DMS53 treated with DMSO at 0.1 percent for 48 hours (cell line): ENCODE measurements around the gene CENPH.
"Not testable (repeated sequence)": the region's sequence is repeated elsewhere in the genome, so short reads cannot be mapped to it uniquely, and the experiment has no call there.

ENCODE experiments used
- DNase-seq: peaks from one replicate; lab custom pipeline; 2025; ENCODE audit not compliant: unreplicated experiment; lab: John Stamatoyannopoulos, UW

The CENPH gene

DNA sequence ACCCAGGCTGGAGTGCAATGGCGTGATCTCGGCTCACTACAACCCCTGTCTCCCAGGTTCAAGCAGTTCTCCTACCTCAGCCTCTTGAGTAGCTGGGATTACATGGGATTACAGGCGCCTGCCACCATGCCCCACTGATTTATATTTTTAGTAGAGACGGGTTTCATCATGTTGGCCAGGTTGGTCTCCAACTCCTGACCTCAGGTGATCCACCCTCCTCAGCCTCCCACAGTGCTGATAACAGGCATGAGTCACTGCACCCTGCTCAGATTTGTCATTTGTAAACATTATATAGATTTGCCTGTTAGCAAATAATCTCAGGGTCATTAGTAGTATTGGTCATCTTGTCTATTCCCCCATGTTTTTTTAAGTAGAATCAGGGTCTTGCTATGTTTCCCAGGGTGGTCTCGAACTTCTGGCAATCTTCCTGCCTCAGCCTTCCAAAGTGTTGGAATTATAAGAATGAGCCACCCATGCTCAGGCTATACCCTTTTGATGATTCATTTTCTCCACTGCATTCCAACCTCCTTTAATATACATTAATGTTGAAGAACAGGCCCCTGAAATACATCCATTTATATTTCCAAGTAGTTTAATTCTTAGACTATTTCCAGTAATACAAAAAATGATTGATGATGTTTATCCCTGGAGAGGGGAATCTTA lies 17.3 kb downstream of the CENPH start:
- no peak for DNase-seq

DNA sequence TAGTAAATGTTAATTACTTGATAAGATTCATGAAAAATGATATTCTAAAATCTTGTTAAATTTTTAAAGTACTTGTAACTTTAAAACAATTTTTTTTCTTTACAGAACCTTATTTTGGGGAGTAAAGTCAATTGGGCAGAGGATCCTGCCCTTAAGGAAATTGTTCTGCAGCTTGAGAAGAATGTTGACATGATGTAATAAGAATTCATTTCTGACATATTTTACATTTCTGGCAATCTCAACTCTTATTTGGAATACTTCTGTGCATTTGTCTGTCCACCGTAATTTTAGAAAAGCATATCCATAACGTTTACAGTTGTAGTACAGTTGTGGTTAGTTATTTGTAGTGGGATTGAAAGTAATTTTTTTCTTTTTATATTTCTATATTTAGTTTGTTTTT lies 20.2 kb downstream of the CENPH start:
- DNase-seq = no peak

DNA sequence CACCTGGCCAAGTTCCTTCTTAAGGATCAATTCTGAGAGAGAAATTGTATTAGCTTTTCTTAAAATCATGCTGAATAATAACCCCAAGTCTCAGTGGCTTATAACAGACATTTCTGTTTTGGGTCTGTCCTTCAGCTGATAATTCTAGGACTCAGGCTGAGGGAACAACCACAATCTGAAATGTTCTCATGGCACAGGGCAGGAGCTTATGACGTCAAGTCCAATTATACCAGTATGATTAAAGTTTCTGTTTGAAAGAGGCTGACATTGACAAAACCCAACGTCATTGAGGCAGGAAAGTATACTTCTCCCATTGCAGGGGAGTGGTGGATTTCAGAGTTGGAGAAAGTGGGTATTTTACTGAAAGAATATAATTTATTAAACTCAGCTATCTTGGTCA lies 21.8 kb downstream of the CENPH start:
- DNase-seq = no peak

DNA sequence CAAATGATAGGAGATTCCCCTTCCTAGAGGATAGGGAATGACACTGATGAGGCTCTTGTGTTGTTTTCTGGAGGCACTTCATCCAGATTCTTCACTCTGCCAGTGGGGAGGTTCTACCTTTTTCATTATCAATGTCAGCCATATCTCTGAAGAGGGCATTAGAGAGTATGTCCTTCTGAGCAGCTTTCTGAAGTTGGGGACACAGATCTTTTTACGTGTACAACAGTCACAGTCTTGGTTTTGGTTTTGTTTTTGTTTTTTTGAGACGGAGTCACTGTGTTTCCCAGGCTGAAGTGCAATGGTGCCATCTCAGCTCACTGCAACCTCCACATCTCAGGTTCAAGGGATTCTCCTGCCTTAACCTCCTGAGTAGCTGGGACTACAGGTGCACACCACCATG lies 22.6 kb downstream of the CENPH start:
- DNase-seq = no peak

DNA sequence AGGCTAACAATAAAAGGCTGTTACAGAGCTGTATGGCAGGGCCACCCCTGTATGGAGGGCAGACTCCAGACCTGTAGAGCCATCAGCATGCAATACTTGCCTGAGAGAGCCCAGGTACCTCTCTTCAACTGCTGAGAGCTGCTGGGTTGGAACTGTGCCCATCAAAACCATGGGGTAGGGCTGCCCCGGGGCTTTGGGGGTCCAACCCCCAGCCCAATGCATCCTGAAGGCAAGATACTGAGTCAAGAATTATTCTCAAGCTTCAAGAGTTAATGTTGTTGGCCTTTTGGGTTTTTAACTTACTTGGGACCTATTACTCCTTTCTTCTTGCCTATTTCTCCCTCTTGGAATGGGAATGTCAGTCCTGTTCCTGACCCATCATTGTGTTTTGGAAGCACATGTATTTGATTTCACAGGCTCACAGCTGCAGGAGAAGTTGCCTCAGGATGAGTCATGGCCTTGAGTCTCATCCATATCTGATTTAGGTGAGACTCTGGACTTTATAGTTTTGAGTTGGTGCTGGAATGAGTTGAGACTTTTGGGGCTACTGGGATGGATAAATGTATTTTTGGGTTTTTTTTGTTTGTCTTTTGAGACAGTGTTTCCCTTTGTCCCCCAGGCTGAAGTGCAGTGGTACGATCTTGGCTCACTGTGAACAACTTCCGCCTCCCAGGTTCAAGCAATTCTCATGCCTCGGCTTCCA lies 24.3 kb downstream of the CENPH start:
- no peak for DNase-seq

DNA sequence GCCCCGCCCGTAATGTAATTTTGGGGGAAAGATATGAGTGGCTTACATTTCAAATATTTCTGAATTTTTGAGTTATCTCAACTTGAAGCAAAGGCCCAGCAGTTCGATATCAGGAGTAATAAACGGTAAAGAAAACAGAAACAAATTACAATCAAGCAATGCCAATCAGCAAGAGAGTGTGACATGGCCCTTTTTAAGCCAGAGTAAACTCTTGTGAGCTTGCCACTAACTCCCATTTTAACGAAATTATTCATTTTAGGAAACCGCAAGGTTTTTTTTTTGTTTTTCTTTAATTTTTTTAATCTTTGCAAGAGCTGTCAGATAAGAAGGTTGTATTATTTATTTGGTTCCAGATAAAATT lies 27.7 kb downstream of the CENPH start:
- DNase-seq = peak; percentile 44

DNA sequence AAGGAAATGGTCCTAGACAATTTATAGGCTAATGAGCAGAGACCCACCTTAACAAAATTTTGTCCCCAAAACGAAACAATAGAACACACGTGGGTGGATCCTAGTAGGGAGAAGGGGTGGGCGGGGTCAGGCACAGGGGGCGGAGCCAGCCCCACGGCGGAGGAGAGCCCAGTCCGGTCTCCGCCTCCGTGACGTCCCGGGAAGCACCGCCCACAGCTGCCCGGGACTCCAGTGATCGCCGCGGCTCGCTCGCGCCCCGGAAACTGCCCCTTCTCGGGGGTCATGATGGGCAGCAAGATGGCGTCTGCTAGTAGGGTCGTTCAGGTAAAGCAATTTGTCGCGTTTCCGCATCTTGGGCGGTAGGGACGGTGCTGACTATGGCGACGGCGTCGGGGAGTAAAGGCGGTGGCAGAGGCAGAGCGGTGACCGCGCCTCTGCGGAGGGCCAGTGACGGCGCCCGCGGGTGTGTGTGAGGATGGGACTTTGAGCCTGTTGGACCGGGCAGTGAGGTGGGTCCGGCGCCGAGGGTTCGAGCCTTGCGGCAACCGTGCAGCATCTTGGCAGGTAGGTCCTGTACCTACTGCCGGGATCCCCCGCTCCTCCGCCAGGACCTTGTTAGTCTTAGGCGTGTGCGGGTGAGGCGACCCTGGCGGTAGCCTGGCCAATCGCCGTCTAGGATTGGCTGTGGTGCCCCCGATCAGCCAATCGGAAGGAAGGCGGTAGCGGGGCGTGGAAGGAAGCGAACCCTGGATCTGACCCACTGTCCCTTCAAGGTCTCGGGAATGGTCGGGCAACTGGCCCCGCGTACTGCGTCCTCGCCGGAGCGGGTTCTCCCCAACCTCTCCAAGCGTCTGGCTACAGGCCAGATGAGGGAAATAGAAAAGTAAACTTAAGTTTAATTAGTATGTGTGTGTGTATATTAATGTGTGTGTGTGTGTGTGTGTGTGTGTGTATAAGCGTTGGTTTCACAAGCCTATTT lies 28.5 kb downstream of the CENPH start:
- DNase-seq = peak; percentile 82

DNA sequence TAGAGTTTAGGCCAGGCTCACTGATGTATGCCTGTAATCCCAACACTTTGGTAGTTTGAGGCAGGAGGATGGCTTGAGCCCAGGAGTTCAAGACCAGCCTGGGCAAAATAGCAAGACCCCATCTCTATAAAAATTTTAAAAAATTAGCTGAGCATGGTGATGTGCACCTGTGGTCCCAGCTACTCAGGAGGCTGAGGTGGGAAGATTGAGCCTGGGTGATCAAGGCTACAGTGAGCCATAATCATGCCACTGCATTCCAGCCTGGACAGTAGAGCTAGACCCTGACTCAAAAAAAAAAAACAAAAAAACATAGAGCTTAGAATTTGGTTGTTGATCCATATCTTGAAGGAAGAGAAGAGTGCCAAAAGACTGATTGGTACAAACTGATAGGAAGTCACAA lies 30.6 kb downstream of the CENPH start:
- DNase-seq = no peak

DNA sequence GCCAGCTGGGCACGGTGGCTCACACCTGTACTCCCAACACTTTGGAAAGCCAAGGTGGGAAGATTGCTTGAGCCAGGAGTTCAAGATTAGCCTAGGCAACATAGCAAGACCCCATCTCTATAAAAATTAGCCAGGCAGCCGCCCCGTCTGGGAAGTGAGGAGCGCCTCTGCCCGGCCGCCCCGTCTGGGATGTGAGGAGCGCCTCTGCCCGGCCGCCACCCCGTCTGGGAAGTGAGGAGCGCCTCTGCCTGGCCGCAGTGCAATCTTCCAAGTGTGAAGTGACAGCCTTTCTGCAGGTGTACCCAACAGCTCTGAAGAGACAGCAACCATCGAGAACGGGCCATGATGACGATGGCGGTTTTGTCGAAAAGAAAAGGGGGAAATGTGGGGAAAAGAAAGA lies 31.0 kb downstream of the CENPH start:
- not testable (repeated sequence) for DNase-seq

DNA sequence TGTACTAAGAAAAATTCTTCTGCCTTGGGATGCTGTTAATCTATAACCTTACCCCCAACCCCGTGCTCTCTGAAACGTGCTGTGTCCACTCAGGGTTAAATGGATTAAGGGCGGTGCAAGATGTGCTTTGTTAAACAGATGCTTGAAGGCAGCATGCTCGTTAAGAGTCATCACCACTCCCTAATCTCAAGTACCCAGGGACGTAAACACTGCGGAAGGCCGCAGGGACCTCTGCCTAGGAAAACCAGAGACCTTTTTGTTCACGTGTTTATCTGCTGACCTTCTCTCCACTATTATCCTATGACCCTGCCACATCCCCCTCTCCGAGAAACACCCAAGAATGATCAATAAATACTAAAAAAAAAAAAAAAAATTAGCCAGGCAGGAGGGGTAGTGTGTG lies 31.4 kb downstream of the CENPH start:
- DNase-seq = not testable (repeated sequence)

DNA sequence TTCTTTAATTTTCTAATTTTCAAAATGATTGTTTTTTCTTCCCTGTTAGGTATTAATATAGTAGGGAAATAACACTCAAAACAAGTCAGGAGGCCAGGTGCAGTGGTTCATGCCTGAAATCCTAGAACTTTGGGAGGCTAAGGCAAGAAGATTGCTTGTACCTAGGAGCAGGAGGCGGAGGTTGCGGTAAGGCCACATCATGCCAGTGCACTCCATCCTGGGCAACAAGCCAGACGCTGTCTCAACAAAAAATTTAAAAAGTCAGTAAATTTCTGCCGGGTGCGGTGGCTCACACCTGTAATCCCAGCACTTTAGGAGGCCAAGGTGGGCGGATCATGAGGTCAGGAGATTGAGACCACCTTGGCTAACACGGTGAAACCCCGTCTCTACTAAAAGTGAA lies 35.1 kb downstream of the CENPH start:
- DNase-seq = no peak

DNA sequence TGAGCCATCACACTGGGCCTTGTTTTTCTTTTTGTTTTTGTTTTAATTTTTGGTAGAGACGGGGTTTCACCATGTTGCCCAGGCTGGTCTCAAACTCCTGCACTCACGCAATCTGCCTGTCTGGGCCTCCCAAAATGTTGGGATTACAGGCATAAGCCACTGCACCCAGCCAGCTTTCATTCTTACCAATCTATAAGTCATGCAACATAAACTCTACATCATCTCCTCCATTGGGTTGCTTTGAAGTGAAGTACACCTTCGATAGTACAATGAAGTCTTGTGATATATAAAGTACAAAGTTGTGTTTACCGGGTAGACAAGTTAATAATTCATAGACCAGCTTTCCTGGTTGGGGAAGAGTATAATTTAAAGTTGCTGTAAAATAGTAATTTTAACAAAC lies 36.5 kb downstream of the CENPH start:
- no peak for DNase-seq

DNA sequence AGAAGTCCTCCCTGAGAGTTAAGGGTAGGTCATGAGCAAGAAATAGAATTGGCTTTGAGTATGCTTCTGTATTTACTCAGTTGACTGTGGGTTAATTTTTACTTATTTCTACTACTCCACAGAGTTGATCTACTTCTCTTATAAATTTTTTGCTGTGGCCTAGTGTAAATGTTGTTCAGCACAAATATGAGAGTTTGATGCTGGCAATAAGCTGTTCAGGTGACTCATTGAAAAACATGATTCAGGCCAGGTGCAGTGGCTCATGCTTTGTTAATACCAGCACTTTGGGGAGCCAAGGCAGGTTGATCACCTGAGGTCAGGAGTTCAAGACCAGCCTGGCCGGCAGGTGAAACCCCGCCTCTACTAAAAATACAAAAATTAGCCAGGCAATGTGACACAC lies 40.8 kb downstream of the CENPH start:
- DNase-seq = no peak

DNA sequence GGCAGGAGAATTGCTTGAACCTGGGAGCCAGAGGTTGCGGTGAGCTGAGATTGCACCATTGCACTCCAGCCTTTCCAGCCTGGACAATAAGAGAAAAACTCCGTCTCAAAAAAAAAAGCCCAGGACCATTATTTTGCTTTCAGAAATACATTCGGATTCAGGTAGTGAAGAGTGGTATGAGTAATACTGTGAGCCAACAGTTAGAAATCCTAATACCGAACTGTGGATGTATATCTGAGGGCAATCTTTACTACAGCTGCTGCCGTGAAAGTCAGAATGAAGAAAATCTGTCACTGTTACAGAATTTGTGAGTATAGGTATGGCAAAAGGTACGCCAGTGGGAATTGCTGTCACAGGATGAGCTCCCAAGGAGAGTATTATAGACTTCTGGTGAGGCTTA lies 41.9 kb downstream of the CENPH start:
- DNase-seq = no peak

DNA sequence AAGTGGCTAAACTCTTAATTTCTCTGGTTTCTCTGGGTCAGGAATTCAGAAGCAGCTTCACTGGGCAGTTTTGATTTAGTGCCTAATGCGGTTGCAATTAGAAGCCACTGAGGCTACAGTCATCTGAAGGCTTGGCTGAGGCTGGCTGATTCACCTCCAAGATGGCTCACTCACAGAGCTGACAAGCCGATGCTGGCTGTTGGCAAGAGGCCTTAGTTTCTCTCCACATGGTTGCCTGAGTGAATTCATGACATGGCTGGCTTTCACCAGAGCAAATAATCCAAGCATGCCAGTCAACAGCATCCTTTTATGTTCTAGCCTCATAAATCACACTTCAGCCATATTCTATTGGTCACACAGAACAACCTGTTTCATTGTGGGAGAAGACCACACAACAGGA lies 42.5 kb downstream of the CENPH start:
- no peak for DNase-seq

DNA sequence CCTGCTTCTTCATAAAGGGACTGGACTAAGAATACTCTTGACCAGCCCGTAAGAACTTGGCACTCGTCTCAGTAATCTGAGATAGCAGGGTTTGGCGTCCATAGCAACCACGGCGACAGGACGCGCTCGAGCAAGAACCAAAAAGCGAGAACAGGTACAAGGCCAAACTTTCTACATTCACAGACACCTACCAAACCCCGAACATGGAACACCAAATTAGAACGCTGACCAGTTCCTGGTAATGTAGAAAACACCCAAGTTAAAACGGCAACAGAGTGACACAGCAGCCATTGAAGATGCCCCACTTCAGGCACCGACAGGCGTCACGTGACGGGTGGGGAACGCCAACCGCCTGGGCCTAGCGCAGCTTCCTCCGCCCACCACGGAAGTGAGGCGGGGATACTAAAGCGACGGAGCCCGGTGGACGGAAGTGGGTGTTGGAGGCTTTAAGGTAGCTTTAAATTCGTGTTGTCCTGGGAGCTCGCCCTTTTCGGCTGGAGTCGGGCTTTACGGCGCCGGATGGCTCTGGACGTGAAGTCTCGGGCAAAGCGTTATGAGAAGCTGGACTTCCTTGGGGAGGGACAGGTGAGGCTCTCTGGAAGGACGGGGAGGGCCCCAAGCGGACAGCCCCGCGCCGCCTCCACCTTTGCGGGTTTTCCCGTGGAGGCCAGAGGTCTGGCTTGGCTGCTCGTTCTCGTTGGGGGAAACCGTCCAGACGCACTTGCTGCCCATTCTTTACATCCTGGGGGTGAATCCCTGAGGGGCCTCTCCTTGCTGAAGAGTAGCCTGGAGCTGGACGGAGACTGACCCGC lies 45.3 kb downstream of the CENPH start, which contains the start of gene CDK7:
Gene CDK7, plus strand, starts transcription at position 430 of the 812 bp plus-strand sequence. Its CDS starts 90 bp downstream, at position 520.
- peak; percentile 88 for DNase-seq

DNA sequence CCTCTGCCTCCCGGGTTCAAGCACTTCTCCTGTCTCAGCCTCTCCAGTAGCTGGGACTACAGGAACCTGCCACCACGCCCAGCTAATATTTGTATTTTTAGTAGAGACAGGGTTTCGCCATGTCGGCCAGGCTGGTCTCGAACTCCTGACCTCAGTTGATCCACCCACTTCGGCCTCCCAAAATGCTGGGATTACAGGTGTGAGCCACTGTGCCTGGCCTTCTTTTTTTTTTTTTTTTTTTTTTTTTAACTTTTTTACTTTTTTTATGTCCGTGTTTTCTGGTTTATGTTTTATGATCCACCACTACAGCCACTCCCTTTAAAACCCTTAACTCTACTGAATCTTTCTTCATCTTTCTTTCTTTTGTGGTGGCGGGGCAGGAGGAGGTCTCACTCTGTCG lies 47.4 kb downstream of the CENPH start:
- DNase-seq = not testable (repeated sequence)

DNA sequence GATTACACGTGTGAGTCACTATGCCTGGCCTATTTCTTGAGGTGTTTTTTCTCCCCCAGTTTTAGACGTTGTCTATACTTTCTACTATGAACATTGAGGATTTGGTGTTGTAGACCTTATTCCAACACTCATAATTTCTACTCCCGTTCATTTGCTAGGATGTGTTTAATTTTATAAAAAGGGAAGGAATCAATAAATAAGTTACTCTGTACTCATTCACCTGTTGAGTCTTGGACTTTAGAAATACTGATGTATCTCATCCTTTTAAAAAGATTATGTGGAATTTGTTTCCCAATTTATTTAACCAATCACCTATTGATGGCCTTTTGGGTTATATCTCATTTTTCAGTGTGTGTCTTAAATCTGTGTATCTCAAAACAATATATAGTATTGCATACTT lies 48.5 kb downstream of the CENPH start:
- DNase-seq = no peak

DNA sequence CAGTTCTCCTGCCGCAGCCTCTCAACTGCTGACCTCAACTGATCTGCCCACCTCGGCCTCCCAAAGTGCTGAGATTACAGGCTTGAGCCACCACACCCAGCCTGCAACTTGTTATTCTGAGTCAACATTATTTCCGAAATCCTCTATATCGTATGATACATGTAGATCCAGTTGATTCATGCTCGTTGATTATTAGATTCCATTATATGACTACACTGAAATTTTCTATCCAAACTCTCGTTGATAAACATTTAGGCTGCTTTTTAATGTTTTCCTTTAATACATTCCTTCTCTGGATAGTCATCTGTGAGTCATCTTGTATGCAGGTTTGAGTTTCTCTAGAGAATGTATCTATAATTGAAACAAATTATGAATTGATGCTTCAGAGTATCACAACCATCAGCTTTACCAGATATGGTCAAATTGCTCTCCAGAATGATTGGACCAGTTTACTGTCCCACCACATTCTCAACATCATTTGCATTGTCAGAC lies 49.4 kb downstream of the CENPH start:
- no peak for DNase-seq

DNA sequence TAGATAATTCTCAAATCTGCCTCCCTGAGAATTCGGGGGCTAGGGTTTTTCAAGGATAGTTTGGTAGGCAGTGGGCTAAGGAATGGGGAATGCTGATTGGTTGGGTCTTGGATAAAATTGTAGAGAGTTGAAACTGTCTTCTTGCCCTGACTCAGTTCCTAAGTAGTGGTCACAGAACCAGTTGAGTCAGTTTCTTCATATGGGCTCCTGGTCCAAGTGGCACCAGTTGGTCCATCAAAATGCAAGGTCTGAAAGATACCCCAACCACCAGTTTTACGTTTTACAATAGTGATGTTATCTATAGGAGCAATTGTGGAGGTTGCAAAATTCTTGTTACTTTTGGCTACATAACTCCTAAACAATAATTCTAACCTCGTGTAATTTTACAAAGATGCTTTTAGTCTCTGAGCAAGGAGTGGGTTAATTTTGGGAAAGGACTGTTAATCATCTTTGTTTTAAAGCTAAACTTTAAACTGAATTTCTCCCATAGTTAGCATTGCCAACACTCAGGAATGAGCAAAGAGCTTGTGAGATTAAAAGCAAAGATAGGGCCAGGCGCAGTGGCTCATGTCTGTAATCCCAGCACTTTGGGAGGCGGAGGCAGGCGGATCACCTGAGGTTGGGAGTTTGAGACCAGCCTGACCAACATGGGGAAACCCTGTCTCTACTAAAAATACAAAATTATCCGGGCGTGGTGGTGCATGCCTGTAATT lies 53.0 kb downstream of the CENPH start:
- DNase-seq = no peak
